SIG-M5 (cell line): ENCODE data around the gene ZNHIT2.
"Not testable (repeated sequence)": the region's sequence is repeated elsewhere in the genome, so short reads cannot be mapped to it uniquely, and the experiment has no call there.

Experiments used
- DNase-seq: peaks from one replicate; lab custom pipeline; 2025; lab: John Stamatoyannopoulos, UW

ZNHIT2 gene

GRCh38 chr11:65119670-65119995 is 2.1 kb upstream of the ZNHIT2 start:
- DNase-seq = no peak

- not testable (repeated sequence) for DNase-seq
Measured at GRCh38 chr11:65118891-65119669, 1.6 kb upstream of the ZNHIT2 start.

- no peak for DNase-seq
Measured at GRCh38 chr11:65118097-65118837, 766 bp upstream of the ZNHIT2 start.

GRCh38 chr11:65116370-65117205 is 913 bp downstream of the ZNHIT2 start:
- DNase-seq = no peak

- DNase-seq = no peak
Measured at GRCh38 chr11:65115361-65116082, 2.0 kb downstream of the ZNHIT2 start.

GRCh38 chr11:65114538-65115171 is 2.8 kb downstream of the ZNHIT2 start:
- no peak for DNase-seq

- no peak for DNase-seq
Measured at GRCh38 chr11:65113839-65114238, 3.7 kb downstream of the ZNHIT2 start.

GRCh38 chr11:65113361-65113756 is 4.1 kb downstream of the ZNHIT2 start:
- no peak for DNase-seq

- no peak for DNase-seq
Measured at GRCh38 chr11:65112546-65113360, 4.7 kb downstream of the ZNHIT2 start.

GRCh38 chr11:65111744-65112545 is 5.6 kb downstream of the ZNHIT2 start, which contains the start of gene TM7SF2:
Gene TM7SF2, plus strand, starts transcription at chr11:65111872. Its CDS starts 144 bp downstream, at chr11:65112016.
- peak; percentile 22 for DNase-seq

- DNase-seq = no peak
Measured at GRCh38 chr11:65111159-65111743, 6.2 kb downstream of the ZNHIT2 start.

GRCh38 chr11:65110354-65110861 is 7.1 kb downstream of the ZNHIT2 start:
- DNase-seq = peak; percentile 39

GRCh38 chr11:65109231-65110198 is 8.0 kb downstream of the ZNHIT2 start:
- DNase-seq = no peak

- DNase-seq = no peak
Measured at GRCh38 chr11:65108469-65109123, 8.9 kb downstream of the ZNHIT2 start.

- no peak for DNase-seq
Measured at GRCh38 chr11:65107751-65108468, 9.6 kb downstream of the ZNHIT2 start.

- no peak for DNase-seq
Measured at GRCh38 chr11:65107078-65107477, 10.4 kb downstream of the ZNHIT2 start.

- no peak for DNase-seq
Measured at GRCh38 chr11:65104628-65105027, 12.9 kb downstream of the ZNHIT2 start.
